Mesenteric fat pad (tissue), 1 donor: Measurements from ENCODE around the gene HBQ1. TPM values are rescaled to one million over a fixed set of nuclear protein-coding genes. Genes with fewer than 3 reads are reported as not detected.
"Not testable (repeated sequence)": the region's sequence is repeated elsewhere in the genome, so short reads cannot be mapped to it uniquely, and the experiment has no call there.

Experiments used
- DNase-seq: peaks from one replicate; pipeline ENCODE4 v3.0.0-alpha.2; 2020; ENCODE audit warnings: low spot score
- total RNA-seq: library from RNA; stranded (reverse); fragmentation: NEBNext Ultra II Directional; extraction: Animal tissue kit (Norgen Biotek cat#: 25700); gene quantifications from one replicate; pipeline ENCODE4 v1.2.1, GENCODE V29; 2021
- donor health status: DM: yes; HTN: yes; CAD: no.

The HBQ1 gene
- total RNA-seq, 1 donor from 2014 or later, result not detected

DNA sequence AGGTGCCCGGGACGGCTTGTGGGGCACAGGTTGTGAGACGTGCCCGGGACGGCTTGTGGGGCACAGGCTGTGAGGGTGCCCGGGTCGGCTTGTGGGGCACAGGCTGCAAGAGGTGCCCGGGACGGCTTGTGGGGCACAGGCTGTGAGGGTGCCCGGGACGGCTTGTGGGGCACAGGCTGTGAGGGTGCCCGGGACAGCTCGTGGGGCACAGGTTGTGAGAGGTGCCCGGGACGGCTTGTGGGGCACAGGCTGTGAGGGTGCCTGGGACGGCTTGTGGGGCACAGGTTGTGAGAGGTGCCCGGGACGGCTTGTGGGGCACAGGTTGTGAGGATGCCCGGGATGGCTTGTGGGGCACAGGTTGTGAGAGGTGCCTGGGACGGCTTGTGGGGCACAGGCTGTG, 20.0 kb upstream of the HBQ1 start:
- not testable (repeated sequence) for DNase-seq

DNA sequence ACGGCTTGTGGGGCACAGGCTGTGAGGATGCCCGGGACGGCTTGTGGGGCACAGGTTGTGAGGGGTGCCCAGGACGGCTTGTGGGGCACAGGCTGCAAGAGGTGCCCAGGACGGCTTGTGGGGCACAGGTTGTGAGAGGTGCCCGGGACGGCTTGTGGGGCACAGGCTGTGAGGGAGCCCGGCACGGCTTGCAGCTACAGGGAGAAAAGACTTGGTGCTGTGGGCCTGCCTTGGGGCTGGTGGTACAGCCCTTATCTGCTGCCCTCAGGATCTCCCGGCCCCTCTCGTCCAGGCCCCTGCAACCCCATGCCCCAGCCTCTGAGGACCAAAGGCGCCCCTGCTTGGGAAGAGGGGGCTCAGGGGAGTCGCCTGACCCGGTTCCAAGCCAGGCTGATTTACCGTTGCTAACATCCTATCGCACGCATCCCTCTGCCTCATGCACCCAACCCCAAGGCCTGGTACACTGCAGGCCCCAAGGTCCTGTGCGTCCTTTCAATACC, 19.5 kb upstream of the HBQ1 start:
- no peak for DNase-seq

DNA sequence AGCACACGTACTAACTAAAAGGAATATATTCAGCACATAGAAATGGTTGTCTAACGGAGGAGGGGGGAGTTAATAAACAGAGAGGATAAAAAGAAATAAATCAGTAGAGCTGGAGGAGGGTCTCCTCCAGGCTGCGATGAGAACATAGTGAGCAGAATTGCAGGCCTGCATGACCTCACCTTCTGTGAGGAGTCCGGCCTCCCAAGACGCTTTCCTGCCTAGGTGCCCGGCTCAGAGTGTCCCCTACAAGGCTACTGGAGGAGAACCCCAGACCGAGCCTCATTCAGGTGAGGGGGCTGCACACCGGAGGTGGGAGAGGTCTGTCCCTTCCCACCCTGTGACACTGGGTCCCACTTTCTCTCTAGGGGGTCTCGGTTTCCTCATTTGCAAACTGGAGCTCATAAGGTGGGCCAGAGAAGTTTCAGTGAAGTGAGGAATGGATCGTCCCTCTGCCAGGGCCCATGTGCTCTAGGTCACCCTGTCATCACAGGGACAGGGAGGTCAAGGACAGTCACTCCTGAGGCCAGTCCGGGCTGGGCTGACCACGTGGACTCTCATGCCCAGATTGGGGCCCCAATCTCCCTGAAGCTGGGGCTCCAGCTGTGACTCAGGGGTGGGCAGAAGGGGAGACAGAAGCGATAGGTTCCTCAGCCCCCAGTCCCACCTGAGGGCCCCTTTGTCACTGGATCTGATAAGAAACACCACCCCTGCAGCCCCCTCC, 17.8 kb upstream of the HBQ1 start:
- DNase-seq, result no peak

DNA sequence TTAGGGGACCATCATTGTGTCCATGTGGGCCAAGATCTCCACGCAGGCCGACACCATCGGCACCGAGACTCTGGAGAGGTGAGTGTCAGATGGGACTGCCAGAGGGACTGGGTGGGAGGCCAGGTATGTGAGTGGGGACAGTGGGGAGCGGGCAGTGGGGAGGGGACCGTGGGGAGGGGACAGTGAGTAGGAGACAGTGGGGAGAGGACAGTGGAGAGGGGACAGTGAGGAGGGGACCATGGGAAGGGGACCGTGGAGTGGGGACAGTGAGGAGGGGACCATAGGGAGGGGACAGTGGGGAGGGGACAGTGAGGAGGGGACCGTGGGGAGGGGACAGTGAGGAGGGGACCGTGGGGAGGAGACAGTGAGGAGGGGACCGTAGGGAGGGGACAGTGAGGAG, 17.1 kb upstream of the HBQ1 start:
- DNase-seq, result not testable (repeated sequence)

DNA sequence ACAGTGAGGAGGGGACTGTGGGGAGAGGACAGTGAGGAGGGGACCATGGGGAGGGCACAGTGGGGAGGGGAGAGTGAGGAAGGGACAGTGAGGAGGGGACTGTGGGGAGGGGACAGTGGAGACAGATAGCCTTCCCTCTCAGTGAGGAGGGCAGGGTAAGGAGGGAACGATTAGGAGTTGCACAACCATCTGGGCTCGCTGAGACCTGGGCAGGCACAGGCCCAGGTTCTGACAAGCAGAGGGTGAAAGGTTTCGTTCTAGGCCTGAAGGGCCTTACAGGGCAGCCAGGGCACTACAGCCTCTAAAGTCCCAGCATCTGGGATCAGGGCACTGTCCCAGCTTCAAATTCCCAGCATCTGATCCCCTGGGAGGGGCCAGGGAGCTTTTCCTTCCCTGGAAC, 16.6 kb upstream of the HBQ1 start:
- not testable (repeated sequence) for DNase-seq

DNA sequence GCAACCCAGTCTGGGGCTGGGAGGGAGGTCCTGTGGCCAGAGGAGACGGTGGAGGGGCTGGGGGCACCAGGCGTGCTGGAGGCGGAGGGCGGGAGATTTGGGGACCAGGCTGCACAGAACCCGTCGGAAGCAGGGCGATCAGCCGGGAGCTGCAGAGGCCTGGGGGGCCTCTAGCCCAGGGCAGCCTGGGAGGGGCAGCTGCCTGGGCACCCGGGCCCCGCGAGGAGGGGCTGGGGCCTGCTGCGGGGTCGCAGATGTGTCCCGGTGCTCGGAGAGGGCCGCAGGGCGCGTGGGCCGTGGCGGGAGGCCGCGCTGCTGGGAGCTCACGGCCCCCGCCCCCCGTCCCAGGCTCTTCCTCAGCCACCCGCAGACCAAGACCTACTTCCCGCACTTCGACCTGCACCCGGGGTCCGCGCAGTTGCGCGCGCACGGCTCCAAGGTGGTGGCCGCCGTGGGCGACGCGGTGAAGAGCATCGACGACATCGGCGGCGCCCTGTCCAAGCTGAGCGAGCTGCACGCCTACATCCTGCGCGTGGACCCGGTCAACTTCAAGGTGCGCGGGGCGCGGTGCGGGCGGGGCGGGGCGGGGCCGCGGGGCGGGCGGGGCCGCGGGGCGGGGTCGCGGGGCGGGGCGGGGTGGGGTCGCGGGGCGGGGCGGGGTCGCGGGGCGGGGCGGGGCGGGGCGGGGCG, 16.0 kb upstream of the HBQ1 start:
- not testable (repeated sequence) for DNase-seq

DNA sequence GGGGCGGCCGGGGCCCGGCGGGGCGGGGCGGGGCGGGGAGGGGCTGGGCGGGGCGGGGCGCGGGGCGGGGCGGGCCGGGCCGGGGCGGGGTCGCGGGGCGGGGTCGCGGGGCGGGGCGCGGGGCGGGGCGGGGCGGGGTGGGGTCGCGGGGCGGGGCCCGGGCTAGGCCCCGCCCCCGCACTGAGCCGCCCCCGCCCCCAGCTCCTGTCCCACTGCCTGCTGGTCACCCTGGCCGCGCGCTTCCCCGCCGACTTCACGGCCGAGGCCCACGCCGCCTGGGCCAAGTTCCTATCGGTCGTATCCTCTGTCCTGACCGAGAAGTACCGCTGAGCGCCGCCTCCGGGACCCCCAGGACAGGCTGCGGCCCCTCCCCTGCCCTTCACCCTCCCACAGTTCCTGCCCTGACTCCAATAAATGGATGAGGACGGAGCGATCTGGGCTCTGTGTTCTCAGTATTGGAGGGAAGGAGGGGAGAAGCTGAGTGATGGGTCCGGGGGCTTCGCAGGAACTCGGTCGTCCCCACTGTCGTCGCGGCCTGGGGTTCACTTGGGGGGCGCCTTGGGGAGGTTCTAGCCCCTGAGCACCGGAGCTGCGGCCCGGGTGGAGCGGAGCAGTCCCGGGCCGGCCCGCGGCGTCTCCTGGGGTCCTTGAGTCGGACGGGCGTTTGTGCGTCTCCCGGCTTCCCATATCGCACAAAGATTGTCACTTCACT, 15.3 kb upstream of the HBQ1 start:
- DNase-seq, result no peak

DNA sequence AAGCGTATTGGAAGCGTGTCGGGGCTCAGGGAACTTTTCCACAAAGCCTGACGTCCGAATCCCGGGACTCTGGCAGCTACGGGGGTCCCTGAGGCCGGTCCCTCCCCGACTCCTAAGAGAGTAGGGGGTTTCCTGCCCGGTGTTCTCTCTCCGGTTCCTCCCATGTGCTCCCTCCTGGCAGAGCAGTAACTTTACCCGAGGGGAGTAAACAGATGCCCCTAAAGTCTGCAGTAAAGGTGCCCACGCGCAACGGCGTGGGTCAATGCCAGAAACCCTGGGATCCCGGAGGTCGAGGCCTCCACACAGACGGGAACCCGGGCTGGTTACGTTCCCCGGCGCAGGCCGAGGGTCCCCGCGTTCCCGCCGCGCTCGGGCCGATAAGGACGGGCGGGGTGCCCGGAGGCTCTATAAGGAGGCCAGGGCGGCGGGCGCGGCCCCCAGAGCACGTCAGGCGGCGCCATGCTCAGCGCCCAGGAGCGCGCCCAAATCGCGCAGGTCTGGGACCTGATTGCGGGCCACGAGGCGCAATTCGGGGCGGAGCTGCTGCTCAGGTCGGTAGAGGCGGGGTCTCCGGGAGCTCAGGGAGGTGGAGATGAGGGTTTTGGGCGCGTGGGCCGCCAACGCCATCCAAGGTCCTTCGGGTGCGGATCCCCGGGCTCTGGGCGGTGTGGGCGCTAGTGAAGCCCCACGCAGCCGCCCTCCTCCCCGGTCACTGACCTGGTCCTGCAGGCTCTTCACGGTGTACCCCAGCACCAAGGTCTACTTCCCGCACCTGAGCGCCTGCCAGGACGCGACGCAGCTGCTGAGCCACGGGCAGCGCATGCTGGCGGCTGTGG, 14.5 kb upstream of the HBQ1 start, which contains the start of gene HBM:
Gene HBM, plus strand, starts transcription at position 440 of the 836 bp plus-strand sequence. Its CDS starts 20 bp downstream, at position 460.
- DNase-seq, result no peak

DNA sequence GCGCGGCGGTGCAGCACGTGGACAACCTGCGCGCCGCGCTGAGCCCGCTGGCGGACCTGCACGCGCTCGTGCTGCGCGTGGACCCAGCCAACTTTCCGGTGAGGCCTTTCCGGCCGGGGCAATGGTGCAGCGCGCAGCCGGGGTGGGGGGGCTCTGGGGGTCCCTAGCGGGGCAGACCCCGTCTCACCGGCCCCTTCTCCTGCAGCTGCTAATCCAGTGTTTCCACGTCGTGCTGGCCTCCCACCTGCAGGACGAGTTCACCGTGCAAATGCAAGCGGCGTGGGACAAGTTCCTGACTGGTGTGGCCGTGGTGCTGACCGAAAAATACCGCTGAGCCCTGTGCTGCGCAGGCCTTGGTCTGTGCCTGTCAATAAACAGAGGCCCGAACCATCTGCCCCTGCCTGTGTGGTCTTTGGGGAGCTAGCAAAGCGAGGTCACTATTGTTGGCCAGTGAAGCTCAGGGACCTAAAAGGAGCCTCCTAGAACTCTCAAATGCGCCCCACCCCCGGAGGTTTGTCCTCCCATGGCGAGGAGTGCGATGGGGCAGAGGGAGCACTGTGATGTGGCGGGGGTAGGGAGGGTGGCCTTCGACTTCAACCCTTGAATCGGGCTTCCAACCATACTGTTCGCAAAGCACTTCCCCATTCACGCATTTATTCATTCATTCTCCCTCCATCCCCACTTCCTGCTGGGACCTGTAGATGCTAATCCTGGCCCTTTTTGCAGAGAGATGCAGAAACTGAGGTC, 13.7 kb upstream of the HBQ1 start:
- DNase-seq, result no peak

DNA sequence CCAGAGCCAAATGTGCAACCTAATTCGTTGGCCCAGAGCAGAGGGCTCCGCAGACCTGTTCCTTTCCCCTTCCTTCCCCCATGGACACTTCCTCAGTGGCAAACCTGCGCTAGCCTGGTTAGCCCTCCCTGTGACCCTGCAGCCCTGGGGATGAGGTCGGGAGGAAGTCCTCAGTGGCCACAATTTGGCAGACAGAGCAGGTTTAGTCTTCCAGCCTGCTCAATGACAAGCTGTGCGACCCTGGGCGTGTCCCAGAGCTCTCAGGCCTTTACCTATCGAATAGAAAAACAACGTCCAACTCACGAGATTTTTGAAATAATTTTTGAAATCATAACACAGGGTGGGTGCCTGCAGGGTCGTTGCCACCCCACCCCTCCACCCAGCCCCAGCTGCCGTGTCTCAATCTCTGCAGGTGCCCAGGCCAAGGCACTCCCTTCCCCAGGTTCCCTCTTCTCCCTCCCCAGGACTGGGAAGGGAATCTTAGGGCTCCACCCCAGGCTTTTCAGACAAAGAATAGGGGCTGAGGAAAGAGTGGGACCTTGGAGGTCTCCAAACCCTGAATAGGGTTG, 13.1 kb upstream of the HBQ1 start:
- DNase-seq, result no peak

DNA sequence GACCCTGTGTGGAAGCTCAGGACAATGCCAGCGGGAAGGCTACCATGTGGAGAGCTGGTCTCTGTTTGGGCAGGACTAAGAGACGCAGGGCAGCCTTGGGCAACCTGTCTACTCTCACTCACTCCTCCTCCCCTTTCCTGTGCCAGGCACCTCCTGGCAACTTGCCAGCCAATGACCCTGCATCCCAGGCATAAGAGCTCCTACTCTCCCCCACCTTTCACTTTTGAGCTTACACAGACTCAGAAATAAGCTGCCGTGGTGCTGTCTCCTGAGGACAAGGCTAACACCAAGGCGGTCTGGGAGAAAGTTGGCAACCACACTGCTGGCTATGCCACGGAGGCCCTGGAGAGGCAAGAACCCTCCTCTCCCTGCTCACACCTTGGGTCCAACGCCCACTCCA, 11.8 kb upstream of the HBQ1 start:
- DNase-seq, result no peak

DNA sequence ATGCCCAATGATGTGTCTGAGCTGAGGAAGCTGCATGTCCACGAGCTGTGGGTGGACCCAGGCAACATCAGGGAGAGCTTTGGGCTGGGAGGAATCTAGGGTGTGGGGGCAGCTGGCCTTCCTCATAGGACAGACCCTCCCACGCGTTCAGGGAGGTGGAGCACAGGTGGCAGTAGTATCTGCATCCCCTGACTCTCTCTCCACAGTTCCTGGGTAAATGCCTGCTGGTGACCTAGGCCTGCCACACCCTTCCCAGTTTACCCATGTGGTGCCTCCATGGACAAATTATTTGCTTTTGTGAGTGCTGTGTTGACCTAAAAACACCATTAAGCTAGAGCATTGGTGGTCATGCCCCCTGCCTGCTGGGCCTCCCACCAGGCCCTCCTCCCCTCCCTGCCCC, 11.2 kb upstream of the HBQ1 start:
- no peak for DNase-seq

DNA sequence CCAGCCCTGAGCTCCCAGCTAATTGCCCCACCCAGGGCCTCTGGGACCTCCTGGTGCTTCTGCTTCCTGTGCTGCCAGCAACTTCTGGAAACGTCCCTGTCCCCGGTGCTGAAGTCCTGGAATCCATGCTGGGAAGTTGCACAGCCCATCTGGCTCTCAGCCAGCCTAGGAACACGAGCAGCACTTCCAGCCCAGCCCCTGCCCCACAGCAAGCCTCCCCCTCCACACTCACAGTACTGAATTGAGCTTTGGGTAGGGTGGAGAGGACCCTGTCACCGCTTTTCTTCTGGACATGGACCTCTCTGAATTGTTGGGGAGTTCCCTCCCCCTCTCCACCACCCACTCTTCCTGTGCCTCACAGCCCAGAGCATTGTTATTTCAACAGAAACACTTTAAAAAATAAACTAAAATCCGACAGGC, 10.2 kb upstream of the HBQ1 start:
- not testable (repeated sequence) for DNase-seq

DNA sequence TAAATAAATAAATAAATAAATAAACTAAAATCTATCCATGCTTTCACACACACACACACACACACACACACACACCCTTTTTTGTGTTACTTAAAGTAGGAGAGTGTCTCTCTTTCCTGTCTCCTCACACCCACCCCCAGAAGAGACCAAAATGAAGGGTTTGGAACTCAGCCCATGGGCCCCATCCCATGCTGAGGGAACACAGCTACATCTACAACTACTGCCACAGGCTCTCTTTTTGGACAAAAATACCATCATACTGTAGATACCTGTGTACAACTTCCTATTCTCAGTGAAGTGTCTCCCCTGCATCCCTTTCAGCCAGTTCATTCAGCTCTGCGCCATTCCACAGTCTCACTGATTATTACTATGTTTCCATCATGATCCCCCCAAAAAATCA, 9.5 kb upstream of the HBQ1 start:
- DNase-seq, result no peak

DNA sequence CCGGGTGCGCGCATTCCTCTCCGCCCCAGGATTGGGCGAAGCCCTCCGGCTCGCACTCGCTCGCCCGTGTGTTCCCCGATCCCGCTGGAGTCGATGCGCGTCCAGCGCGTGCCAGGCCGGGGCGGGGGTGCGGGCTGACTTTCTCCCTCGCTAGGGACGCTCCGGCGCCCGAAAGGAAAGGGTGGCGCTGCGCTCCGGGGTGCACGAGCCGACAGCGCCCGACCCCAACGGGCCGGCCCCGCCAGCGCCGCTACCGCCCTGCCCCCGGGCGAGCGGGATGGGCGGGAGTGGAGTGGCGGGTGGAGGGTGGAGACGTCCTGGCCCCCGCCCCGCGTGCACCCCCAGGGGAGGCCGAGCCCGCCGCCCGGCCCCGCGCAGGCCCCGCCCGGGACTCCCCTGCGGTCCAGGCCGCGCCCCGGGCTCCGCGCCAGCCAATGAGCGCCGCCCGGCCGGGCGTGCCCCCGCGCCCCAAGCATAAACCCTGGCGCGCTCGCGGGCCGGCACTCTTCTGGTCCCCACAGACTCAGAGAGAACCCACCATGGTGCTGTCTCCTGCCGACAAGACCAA, 7.8 kb upstream of the HBQ1 start, which contains the start of gene HBA2:
Gene HBA2, plus strand, starts transcription at position 503 of the 568 bp plus-strand sequence. Its CDS starts 37 bp downstream, at position 540.
- DNase-seq, result not testable (repeated sequence)

DNA sequence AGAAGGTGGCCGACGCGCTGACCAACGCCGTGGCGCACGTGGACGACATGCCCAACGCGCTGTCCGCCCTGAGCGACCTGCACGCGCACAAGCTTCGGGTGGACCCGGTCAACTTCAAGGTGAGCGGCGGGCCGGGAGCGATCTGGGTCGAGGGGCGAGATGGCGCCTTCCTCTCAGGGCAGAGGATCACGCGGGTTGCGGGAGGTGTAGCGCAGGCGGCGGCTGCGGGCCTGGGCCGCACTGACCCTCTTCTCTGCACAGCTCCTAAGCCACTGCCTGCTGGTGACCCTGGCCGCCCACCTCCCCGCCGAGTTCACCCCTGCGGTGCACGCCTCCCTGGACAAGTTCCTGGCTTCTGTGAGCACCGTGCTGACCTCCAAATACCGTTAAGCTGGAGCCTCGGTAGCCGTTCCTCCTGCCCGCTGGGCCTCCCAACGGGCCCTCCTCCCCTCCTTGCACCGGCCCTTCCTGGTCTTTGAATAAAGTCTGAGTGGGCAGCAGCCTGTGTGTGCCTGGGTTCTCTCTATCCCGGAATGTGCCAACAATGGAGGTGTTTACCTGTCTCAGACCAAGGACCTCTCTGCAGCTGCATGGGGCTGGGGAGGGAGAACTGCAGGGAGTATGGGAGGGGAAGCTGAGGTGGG, 6.9 kb upstream of the HBQ1 start:
- not testable (repeated sequence) for DNase-seq

DNA sequence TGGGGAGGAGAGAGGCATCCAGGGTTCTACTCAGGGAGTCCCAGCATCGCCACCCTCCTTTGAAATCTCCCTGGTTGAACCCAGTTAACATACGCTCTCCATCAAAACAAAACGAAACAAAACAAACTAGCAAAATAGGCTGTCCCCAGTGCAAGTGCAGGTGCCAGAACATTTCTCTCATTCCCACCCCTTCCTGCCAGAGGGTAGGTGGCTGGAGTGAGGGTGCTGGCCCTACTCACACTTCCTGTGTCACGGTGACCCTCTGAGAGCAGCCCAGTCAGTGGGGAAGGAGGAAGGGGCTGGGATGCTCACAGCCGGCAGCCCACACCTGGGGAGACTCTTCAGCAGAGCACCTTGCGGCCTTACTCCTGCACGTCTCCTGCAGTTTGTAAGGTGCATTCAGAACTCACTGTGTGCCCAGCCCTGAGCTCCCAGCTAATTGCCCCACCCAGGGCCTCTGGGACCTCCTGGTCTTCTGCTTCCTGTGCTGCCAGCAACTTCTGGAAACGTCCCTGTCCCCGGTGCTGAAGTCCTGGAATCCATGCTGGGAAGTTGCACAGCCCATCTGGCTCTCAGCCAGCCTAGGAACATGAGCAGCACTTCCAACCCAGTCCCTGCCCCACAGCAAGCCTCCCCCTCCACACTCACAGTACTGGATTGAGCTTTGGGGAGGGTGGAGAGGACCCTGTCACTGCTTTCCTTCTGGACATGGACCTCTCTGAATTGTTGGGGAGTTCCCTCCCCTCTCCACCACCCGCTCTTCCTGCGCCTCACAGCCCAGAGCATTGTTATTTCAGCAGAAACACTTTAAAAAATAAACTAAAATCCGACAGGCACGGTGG, 6.1 kb upstream of the HBQ1 start:
- DNase-seq, result not testable (repeated sequence)
